ENCODE results near the gene AIPL1.

GRCh38 chr17:6462692-6463091 lies 27.8 kb upstream of the AIPL1 start:
- no peak for TF ChIP-seq POLR2A (IDR thresholded peaks at IDR 0.05)
- no peak for TF ChIP-seq CTCF (IDR thresholded peaks at IDR 0.05 in 4 of 5, conservative IDR thresholded peaks at IDR 0.05 in 1 of 5)
